Astrocyte of the hippocampus (primary cell): ENCODE data around the gene PGAP1.

ENCODE experiments used
- DNase-seq: peaks from one replicate; pipeline ENCODE4 v3.0.0; 2011; ENCODE audit warnings: low read depth, low spot score

Gene PGAP1

DNA sequence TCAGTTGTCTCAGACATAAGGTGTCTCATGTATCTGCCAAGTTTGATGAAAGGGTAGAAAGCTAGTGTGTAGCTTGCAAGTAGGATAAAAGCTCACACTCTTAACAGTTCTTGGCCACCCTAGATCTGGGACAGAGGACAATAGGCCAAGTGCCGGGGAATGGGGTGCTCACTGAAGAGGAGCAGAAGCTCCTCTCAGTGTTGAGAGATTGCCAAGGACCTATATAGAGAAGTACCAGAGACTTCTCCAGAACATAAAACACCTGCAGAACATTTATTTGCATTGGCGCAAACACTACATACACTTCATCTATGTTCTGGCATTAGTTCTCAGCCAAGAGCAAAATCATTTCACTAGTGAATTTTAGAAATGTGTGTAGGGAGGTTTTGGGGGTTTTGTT lies 124.1 kb downstream of the PGAP1 start:
- DNase-seq = no peak

- peak; percentile 35 for DNase-seq
Measured at GRCh38 chr2:196801674-196802261, 124.7 kb downstream of the PGAP1 start.

DNA sequence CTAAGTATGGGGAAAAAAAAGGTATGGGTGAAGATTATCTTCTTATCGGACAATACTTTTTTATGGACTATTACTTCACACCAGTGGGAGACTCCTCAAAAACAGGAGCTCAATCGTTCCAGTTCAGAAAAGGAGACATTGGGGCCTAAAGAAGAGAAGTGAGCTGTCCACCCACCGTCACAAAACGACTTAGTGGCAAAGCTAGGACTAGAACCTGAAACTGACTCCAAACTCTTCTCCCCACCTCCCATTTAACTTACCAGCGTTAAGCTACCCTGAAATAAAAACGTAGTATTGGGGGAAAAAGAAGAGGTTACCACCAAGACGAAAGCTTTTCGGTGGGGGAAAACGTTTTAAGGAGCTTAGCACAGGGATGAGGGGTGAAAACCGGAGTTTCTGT lies 127.5 kb downstream of the PGAP1 start:
- DNase-seq = no peak

GRCh38 chr2:196792865-196793264 lies 133.6 kb downstream of the PGAP1 start:
- DNase-seq = no peak

DNA sequence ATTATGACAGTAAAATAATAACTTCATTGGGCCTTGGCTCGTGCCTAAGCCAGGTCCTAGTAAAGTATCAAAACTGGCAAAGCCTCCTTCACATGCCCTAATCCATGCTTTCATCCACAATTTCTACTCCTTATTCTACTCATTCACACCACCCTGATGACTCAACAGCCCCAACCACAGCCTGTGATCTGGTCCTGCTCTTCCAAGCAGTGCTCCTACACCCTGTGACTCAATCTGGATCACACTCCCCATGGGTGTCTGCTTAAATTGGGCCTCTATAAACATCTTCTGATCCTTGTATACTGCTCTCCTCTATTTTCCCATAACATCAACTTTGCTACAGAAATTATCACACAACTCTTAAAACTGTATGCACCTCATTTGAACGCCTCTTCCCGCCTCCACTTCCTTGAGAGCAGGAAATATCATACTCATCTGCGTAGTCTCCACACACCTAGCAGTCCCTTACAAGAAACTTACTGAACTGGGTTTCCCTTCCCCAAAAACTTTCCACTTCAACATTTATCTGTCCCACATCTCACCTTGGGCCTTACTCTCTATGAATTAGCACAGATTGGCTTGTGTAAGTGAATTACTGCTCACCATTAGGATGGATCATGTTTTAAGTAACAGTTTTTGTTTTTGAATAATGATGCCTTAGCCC lies 142.9 kb downstream of the PGAP1 start:
- DNase-seq = peak; percentile 31
